Measurements from ENCODE around the gene BTC. TPM values are rescaled to one million over a fixed set of nuclear protein-coding genes. Genes with fewer than 3 reads are reported as not detected.

The BTC gene
- total RNA-seq, 1 experiment from 2014 or later = 4.5 TPM

GRCh38 chr4:74733756-74734155 lies 60.6 kb downstream of the BTC start:
- H2AFZ ChIP-seq = no peak overlapping the region
- BruUV-seq (replicated peaks) = no TSS peak
- no peaks in the 10 kb centered on the region for H3K9me3 ChIP-seq (ENCODE audit: insufficient read depth, low read depth)
- DNase-seq = no peak
- H3K79me2 ChIP-seq (ENCODE audit: low read depth) = no peaks in the 10 kb centered on the region
- H3K4me1 ChIP-seq (replicated peaks; ENCODE audit: insufficient read depth) = 0 out of 2 replicates have a peak, but pooled peaks cover 4% of the 10 kb centered on the region
- no peaks in the 10 kb centered on the region for H3K9me2 ChIP-seq (ENCODE audit: insufficient read depth)
- H3K4me2 ChIP-seq = no peak overlapping the region
- H3K4me3 ChIP-seq = no peak overlapping the region
- no peaks in the 10 kb centered on the region for H3K36me3 ChIP-seq (ENCODE audit: low read depth)
- no peaks in the 10 kb centered on the region for H3K27me3 ChIP-seq (ENCODE audit: insufficient read depth, low read depth)
- no peak overlapping the region for H3K27ac ChIP-seq
- no peaks in the 10 kb centered on the region for H4K20me1 ChIP-seq (ENCODE audit: insufficient read depth)
- POLR2A ChIA-PET (ENCODE audit: unreplicated experiment) = no interaction called here
- TF ChIP-seq CTCF (conservative IDR thresholded peaks at IDR 0.05) (no peak), EZH2 (IDR thresholded peaks at IDR 0.05; ENCODE audit: low read depth) (no peak)
- H3F3A ChIP-seq (ENCODE audit: insufficient read depth, low read depth) = no peaks in the 10 kb centered on the region
- intact Hi-C loops (cut with micrococcal nuclease; ENCODE audit: unreplicated experiment) = no loop called here
- CTCF ChIA-PET = no interaction called here

- Histone ChIP-seq H3K27ac (no peak overlapping the region), H2AFZ (no peak overlapping the region), H3K9me2 (ENCODE audit: insufficient read depth) (no peaks in the 10 kb centered on the region), H3K4me1 (replicated peaks; ENCODE audit: insufficient read depth) (no peaks in the 10 kb centered on the region), H3K36me3 (ENCODE audit: low read depth) (no peaks in the 10 kb centered on the region), H3K4me2 (no peak overlapping the region), H3K4me3 (no peak overlapping the region), H4K20me1 (ENCODE audit: insufficient read depth) (no peaks in the 10 kb centered on the region), H3K79me2 (ENCODE audit: low read depth) (no peaks in the 10 kb centered on the region), H3F3A (ENCODE audit: insufficient read depth, low read depth) (no peaks in the 10 kb centered on the region), H3K9me3 (ENCODE audit: insufficient read depth, low read depth) (no peaks in the 10 kb centered on the region), H3K27me3 (ENCODE audit: insufficient read depth, low read depth) (no peaks in the 10 kb centered on the region)
- intact Hi-C loops (cut with micrococcal nuclease; ENCODE audit: unreplicated experiment) = no loop called here
- ChIA-PET CTCF (no interaction called here), POLR2A (ENCODE audit: unreplicated experiment) (no interaction called here)
- no peak for DNase-seq
- no peak for TF ChIP-seq CTCF (conservative IDR thresholded peaks at IDR 0.05)
- no peak for TF ChIP-seq EZH2 (IDR thresholded peaks at IDR 0.05; ENCODE audit: low read depth)
- BruUV-seq (replicated peaks) = no TSS peak
These were observed 69.3 kb downstream of the BTC start for GRCh38 chr4:74724979-74725378.

- Histone ChIP-seq H3K9me3 (ENCODE audit: insufficient read depth, low read depth) (no peaks in the 10 kb centered on the region), H3K4me1 (replicated peaks; ENCODE audit: insufficient read depth) (no peaks in the 10 kb centered on the region), H3K27me3 (ENCODE audit: insufficient read depth, low read depth) (no peaks in the 10 kb centered on the region), H2AFZ (no peak overlapping the region), H3K9me2 (ENCODE audit: insufficient read depth) (no peaks in the 10 kb centered on the region), H3K4me3 (no peak overlapping the region), H3K27ac (0 out of 2 replicates have a peak overlapping the region, but pooled peaks have one; percentile 16), H4K20me1 (ENCODE audit: insufficient read depth) (no peaks in the 10 kb centered on the region), H3F3A (ENCODE audit: insufficient read depth, low read depth) (no peaks in the 10 kb centered on the region), H3K4me2 (no peak overlapping the region), H3K36me3 (ENCODE audit: low read depth) (no peaks in the 10 kb centered on the region), H3K79me2 (ENCODE audit: low read depth) (no peaks in the 10 kb centered on the region)
- intact Hi-C loops (cut with micrococcal nuclease; ENCODE audit: unreplicated experiment) = no loop called here
- ChIA-PET CTCF (no interaction called here), POLR2A (ENCODE audit: unreplicated experiment) (no interaction called here)
- BruUV-seq (replicated peaks) = no TSS peak
- TF ChIP-seq CTCF (conservative IDR thresholded peaks at IDR 0.05) (no peak), EZH2 (IDR thresholded peaks at IDR 0.05; ENCODE audit: low read depth) (no peak)
- no peak for DNase-seq
These were observed 77.9 kb downstream of the BTC start for GRCh38 chr4:74716436-74716765.
